Epithelial cell of proximal tubule (primary cell): ENCODE data around the gene AIFM1. TPM values are rescaled to one million over a fixed set of nuclear protein-coding genes. Genes with fewer than 3 reads are reported as not detected.

Experiments used
- DNase-seq: peaks from one replicate; pipeline ENCODE4 v3.0.0-alpha.2; 2011; ENCODE audit warnings: low read depth
- H3K4me3 ChIP-seq: 2 replicates; pipeline ENCODE4 v1.5.1; 2011; ENCODE audit warnings: low read depth, mild to moderate bottlenecking, low read length
- CTCF ChIP-seq: conservative IDR thresholded peaks from 2 replicates; pipeline ENCODE4 v1.5.1; 2012; ENCODE audit warnings: low read depth, mild to moderate bottlenecking, low read length
- total RNA-seq: library from RNA; depleted of rRNA; stranded (reverse); fragments of >200 nt; gene quantifications from 2 replicates; pipeline ENCODE4 v1.2.3, GENCODE V29; 2015

AIFM1 gene
- total RNA-seq: 17.1 and 29.8 TPM in 2 replicates

- no peak for DNase-seq
- no peak for TF ChIP-seq CTCF
These were observed at the start of gene AIFM1 for GRCh38 chrX:130165703-130166502. TSS of gene AIFM1 (minus strand) at chrX:130165841. CDS start at chrX:130165656, 185 bp downstream.

GRCh38 chrX:130213376-130213775 is 47.7 kb upstream of the AIFM1 start:
- TF ChIP-seq CTCF: no peak
- H3K4me3 ChIP-seq: no peak overlapping the region
- DNase-seq: no peak

More at GRCh38 chrX:130165703-130166502, at the start of gene AIFM1:
- H3K4me3 ChIP-seq: peak within 1 kb of the TSS; percentile 78

- DNase-seq: no peak
- no peak for TF ChIP-seq CTCF
These were observed 46.7 kb upstream of the AIFM1 start for GRCh38 chrX:130212371-130212770.

GRCh38 chrX:130211415-130212186 is 46.0 kb upstream of the AIFM1 start:
- no peak for TF ChIP-seq CTCF
- no peak for DNase-seq
- H3K4me3 ChIP-seq: no peak overlapping the region

More at GRCh38 chrX:130212371-130212770, 46.7 kb upstream of the AIFM1 start:
- H3K4me3 ChIP-seq: no peak overlapping the region

- no peak for DNase-seq
- no peak for TF ChIP-seq CTCF
- no peak overlapping the region for H3K4me3 ChIP-seq
These were observed 39.0 kb upstream of the AIFM1 start for GRCh38 chrX:130204647-130205046.

- DNase-seq: no peak
- no peak for TF ChIP-seq CTCF
- H3K4me3 ChIP-seq: no peak overlapping the region
These were observed 31.8 kb upstream of the AIFM1 start for GRCh38 chrX:130197464-130197863.
